ENCODE measurements around the gene CHPT1.

DNA sequence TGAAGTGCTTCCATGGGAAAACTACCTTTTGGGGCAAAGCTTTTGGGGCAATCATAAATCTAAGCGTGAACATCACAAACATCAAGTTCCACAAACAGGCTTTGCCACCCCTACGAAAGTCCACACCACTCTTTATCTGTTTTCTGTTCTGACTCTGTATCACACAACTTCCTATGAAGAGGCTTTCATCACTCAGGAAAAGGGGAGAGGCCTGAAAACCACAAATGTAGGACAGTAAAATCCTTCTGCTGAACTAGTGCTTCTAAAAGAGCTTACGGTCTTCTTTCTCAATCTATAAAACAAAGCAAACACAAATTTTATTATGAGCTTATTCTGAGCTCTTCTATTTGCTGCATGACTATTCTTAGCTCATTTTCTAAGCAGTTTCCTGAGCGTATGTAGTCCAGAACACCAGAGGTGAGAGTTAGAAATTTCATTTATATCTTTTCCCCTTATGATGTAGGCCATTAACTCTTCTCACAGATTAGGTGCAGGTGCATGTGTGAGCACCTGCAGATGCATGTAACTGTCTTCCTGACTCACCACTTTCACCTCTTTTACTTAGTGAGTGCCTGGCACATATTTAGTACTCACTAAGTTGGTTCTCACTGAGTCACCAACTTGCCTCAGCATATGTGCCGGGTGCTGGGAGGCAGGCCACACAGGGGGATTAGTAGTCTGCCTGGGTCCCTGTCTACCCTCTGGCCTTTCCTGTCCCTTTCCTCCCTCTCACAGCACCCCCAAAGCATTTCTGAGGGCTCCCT, 74.8 kb downstream of the CHPT1 start:
- TF ChIP-seq, protein P1, sequence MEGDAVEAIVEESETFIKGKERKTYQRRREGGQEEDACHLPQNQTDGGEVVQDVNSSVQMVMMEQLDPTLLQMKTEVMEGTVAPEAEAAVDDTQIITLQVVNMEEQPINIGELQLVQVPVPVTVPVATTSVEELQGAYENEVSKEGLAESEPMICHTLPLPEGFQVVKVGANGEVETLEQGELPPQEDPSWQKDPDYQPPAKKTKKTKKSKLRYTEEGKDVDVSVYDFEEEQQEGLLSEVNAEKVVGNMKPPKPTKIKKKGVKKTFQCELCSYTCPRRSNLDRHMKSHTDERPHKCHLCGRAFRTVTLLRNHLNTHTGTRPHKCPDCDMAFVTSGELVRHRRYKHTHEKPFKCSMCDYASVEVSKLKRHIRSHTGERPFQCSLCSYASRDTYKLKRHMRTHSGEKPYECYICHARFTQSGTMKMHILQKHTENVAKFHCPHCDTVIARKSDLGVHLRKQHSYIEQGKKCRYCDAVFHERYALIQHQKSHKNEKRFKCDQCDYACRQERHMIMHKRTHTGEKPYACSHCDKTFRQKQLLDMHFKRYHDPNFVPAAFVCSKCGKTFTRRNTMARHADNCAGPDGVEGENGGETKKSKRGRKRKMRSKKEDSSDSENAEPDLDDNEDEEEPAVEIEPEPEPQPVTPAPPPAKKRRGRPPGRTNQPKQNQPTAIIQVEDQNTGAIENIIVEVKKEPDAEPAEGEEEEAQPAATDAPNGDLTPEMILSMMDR (IDR thresholded peaks at IDR 0.05; ENCODE audit: insufficient read depth, low read length, poor library complexity, severe bottlenecking), result no peak
- TF ChIP-seq EZH2phosphoT487 (conservative IDR thresholded peaks at IDR 0.05; ENCODE audit: low read length), result no peak

Measured in SU-DHL-6 (cell line).